HepG2 (cell line): ENCODE data around the gene TOB1. TPM values are rescaled to one million over a fixed set of nuclear protein-coding genes. Genes with fewer than 3 reads are reported as not detected.
A peak's percentile ranks its signal among the peaks of the same experiment; 100 is the strongest.

Source experiments
- MAZ ChIP-seq, 2 experiments: sonication (generic) in 1 of 2; formaldehyde crosslinking in 1 of 2; IDR thresholded peaks; 2 replicates each; pipeline versions ENCODE4 v1.5.0 to v1.6.1; 2012 to 2020; ENCODE audit warnings: low read depth in 2 of 2, mild to moderate bottlenecking in 2 of 2, borderline replicate concordance in 1 of 2, improper control_type of control experiment in 1 of 2, low read length in 1 of 2, missing genetic modification reagents in 1 of 2, moderate library complexity in 1 of 2
- PRMT3 ChIP-seq: sonication (generic); formaldehyde crosslinking; IDR thresholded peaks from 2 replicates; pipeline ENCODE4 v1.8.1; 2022; ENCODE audit warnings: low read depth, mild to moderate bottlenecking, moderate library complexity, missing genetic modification reagents, borderline replicate concordance
- TP53 ChIP-seq: sonication (generic); formaldehyde crosslinking; conservative IDR thresholded peaks from 2 replicates; pipeline ENCODE4 v1.4.0; 2020; ENCODE audit warnings: missing genetic modification reagents
- ZNF558 ChIP-seq: sonication (generic); formaldehyde crosslinking; IDR thresholded peaks from 2 replicates; pipeline ENCODE4 v1.9.0; 2022; ENCODE audit warnings: mild to moderate bottlenecking, missing genetic modification reagents, borderline replicate concordance
- ZNF792 ChIP-seq: IDR thresholded peaks from 2 replicates; pipeline ENCODE4 v1.6.1; 2016
- polyA plus RNA-seq, 8 experiments: library from polyadenylated mRNA; depleted of rRNA in 3 of 8; stranded (reverse) in 7 of 8; unstranded in 1 of 8; fragments of >200 nt; fragmentation: Illumina TruSeq in 4 of 8; extraction: Trizol in 4 of 8; gene quantifications; 2 replicates each; pipeline versions ENCODE4 v1.2.1 to v1.2.3, GENCODE V29; 2011 to 2016; ENCODE audit warnings: low read depth in 4 of 8, missing spikeins in 1 of 8, mixed read lengths in 1 of 8; ENCODE audit not compliant: insufficient read depth in 1 of 8
- total RNA-seq, 5 experiments: library from RNA; depleted of rRNA; stranded (reverse); fragments of >200 nt; fragmentation: Illumina TruSeq; extraction: Trizol; gene quantifications; 2 replicates each; pipeline ENCODE4 v1.2.3, GENCODE V29; 2016; ENCODE audit warnings: low read depth in 1 of 5
- TF ChIP-seq, protein P1 (sequence below): sonication (generic); formaldehyde crosslinking; IDR thresholded peaks from 2 replicates; pipeline ENCODE4 v1.4.0; 2020; ENCODE audit warnings: missing genetic modification reagents
- TF ChIP-seq, protein P2 (sequence below): sonication (generic); formaldehyde crosslinking; IDR thresholded peaks from 2 replicates; pipeline ENCODE4 v1.5.1; 2020; ENCODE audit warnings: mild to moderate bottlenecking, missing genetic modification reagents
- TF ChIP-seq, protein P3 (sequence below): sonication (generic); formaldehyde crosslinking; IDR thresholded peaks from 2 replicates; pipeline ENCODE4 v1.8.1; 2023; ENCODE audit warnings: mild to moderate bottlenecking, missing genetic modification reagents
- TF ChIP-seq, protein P4 (sequence below): sonication (generic); formaldehyde crosslinking; IDR thresholded peaks from 2 replicates; pipeline ENCODE4 v1.4.0; 2020; ENCODE audit warnings: mild to moderate bottlenecking, missing genetic modification reagents
- TF ChIP-seq, protein P5 (sequence below): sonication (generic); formaldehyde crosslinking; IDR thresholded peaks from 2 replicates; pipeline ENCODE4 v1.5.0; 2020; ENCODE audit warnings: mild to moderate bottlenecking, missing genetic modification reagents
- TF ChIP-seq, protein P6 (sequence below): sonication (generic); formaldehyde crosslinking; conservative IDR thresholded peaks from 2 replicates; pipeline ENCODE4 v1.8.0; 2022; ENCODE audit warnings: missing genetic modification reagents

Gene TOB1
- total and polyA plus RNA-seq, 2 of the 13 experiments (the other 11 are each of a cell fraction or from before 2014, with no cell fraction given): 21.9 to 57.7 TPM

DNA sequence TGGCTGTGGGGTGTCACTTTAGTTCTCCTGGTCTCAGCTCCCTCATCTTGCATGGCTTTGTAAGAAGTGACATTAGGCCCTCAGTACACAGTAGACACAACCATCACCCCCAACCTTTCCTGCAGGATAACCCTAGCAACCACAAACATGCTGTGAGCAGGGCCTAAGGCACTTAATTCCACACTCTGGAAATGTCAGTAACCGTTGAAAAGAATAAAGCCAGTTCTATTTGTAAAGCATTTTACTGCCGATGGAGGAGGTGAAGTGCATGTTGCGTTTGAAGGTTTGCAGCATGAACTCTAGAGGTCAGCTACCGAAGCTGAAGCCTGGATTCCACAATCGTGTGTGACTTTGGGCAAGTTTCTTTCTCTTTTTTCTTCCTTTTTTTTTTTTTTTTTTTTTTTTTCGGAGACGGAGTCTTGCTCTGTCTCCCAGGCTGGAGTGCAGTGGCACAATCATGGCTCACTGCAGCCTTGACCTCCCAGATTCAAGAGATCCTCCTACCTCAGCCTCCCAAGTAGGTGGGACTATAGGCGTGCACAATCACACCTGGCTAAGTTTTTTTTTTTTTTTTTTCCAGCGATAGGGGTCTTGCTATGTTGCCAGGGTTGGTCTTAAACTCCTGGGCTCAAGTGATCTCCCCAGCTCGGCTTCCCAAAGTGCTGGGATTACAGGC, 26.1 kb upstream of the TOB1 start (continued):
- TF ChIP-seq, protein P1, sequence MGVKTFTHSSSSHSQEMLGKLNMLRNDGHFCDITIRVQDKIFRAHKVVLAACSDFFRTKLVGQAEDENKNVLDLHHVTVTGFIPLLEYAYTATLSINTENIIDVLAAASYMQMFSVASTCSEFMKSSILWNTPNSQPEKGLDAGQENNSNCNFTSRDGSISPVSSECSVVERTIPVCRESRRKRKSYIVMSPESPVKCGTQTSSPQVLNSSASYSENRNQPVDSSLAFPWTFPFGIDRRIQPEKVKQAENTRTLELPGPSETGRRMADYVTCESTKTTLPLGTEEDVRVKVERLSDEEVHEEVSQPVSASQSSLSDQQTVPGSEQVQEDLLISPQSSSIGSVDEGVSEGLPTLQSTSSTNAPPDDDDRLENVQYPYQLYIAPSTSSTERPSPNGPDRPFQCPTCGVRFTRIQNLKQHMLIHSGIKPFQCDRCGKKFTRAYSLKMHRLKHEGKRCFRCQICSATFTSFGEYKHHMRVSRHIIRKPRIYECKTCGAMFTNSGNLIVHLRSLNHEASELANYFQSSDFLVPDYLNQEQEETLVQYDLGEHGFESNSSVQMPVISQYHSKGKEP (CRISPR knock-in tag): no peak
- no peak for TF ChIP-seq MAZ (IDR thresholded peaks at IDR 0.05; ENCODE audit: borderline replicate concordance, low read depth, low read length)
- TF ChIP-seq MAZ (CRISPR knock-in tag; IDR thresholded peaks at IDR 0.05; ENCODE audit: low read depth): no peak
- TF ChIP-seq, protein P2, sequence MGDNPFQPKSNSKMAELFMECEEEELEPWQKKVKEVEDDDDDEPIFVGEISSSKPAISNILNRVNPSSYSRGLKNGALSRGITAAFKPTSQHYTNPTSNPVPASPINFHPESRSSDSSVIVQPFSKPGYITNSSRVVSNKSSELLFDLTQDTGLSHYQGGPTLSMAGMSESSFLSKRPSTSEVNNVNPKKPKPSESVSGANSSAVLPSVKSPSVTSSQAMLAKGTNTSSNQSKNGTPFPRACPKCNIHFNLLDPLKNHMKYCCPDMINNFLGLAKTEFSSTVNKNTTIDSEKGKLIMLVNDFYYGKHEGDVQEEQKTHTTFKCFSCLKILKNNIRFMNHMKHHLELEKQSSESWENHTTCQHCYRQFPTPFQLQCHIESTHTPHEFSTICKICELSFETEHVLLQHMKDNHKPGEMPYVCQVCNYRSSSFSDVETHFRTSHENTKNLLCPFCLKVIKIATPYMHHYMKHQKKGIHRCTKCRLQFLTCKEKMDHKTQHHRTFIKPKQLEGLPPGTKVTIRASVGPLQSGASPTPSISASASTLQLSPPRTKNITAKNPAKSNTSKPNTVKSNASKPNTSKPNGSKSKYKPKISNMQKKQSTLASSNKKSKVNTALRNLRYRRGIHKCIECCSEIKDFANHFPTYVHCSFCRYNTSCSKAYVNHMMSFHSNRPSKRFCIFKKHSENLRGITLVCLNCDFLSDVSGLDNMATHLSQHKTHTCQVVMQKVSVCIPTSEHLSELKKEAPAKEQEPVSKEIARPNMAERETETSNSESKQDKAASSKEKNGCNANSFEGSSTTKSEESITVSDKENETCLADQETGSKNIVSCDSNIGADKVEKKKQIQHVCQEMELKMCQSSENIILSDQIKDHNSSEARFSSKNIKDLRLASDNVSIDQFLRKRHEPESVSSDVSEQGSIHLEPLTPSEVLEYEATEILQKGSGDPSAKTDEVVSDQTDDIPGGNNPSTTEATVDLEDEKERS: peak; percentile 77
- TF ChIP-seq, protein P3, sequence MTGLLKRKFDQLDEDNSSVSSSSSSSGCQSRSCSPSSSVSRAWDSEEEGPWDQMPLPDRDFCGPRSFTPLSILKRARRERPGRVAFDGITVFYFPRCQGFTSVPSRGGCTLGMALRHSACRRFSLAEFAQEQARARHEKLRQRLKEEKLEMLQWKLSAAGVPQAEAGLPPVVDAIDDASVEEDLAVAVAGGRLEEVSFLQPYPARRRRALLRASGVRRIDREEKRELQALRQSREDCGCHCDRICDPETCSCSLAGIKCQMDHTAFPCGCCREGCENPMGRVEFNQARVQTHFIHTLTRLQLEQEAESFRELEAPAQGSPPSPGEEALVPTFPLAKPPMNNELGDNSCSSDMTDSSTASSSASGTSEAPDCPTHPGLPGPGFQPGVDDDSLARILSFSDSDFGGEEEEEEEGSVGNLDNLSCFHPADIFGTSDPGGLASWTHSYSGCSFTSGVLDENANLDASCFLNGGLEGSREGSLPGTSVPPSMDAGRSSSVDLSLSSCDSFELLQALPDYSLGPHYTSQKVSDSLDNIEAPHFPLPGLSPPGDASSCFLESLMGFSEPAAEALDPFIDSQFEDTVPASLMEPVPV (CRISPR knock-in tag): no peak
- TF ChIP-seq PRMT3: no peak
- TF ChIP-seq, protein P4, sequence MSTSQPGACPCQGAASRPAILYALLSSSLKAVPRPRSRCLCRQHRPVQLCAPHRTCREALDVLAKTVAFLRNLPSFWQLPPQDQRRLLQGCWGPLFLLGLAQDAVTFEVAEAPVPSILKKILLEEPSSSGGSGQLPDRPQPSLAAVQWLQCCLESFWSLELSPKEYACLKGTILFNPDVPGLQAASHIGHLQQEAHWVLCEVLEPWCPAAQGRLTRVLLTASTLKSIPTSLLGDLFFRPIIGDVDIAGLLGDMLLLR (CRISPR knock-in tag): no peak
- TF ChIP-seq ZNF558 (CRISPR knock-in tag): no peak
- no peak for TF ChIP-seq TP53
- TF ChIP-seq, protein P5, sequence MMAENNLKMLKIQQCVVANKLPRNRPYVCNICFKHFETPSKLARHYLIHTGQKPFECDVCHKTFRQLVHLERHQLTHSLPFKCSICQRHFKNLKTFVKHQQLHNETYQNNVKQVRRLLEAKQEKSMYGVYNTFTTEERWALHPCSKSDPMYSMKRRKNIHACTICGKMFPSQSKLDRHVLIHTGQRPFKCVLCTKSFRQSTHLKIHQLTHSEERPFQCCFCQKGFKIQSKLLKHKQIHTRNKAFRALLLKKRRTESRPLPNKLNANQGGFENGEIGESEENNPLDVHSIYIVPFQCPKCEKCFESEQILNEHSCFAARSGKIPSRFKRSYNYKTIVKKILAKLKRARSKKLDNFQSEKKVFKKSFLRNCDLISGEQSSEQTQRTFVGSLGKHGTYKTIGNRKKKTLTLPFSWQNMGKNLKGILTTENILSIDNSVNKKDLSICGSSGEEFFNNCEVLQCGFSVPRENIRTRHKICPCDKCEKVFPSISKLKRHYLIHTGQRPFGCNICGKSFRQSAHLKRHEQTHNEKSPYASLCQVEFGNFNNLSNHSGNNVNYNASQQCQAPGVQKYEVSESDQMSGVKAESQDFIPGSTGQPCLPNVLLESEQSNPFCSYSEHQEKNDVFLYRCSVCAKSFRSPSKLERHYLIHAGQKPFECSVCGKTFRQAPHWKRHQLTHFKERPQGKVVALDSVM (CRISPR knock-in tag): peak; percentile 94
- TF ChIP-seq ZNF792 (CRISPR knock-in tag): no peak
- TF ChIP-seq, protein P6, sequence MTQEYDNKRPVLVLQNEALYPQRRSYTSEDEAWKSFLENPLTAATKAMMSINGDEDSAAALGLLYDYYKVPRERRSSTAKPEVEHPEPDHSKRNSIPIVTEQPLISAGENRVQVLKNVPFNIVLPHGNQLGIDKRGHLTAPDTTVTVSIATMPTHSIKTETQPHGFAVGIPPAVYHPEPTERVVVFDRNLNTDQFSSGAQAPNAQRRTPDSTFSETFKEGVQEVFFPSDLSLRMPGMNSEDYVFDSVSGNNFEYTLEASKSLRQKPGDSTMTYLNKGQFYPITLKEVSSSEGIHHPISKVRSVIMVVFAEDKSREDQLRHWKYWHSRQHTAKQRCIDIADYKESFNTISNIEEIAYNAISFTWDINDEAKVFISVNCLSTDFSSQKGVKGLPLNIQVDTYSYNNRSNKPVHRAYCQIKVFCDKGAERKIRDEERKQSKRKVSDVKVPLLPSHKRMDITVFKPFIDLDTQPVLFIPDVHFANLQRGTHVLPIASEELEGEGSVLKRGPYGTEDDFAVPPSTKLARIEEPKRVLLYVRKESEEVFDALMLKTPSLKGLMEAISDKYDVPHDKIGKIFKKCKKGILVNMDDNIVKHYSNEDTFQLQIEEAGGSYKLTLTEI (CRISPR knock-in tag): no peak
- TF ChIP-seq, all 625 proteins: peak for 33
